ENCODE results near the gene AGMO.

- TF ChIP-seq CTCF (IDR thresholded peaks at IDR 0.05; ENCODE audit: low read depth, low read length) (no peak), EZH2phosphoT487 (IDR thresholded peaks at IDR 0.05; ENCODE audit: low read depth) (no peak)
These were observed 847 bp downstream of the AGMO start for GRCh38 chr7:15560968-15561367.

Data from OCI-LY3 (cell line).